GM23248 (cell line): Measurements from ENCODE around the gene GPHN.

Experiments
- EZH2 ChIP-seq: fragments of 200-600 bp; sonication (generic); IDR thresholded peaks from 2 replicates; pipeline ENCODE4 v1.6.1; 2018; ENCODE audit warnings: antibody characterized with exemption, mild to moderate bottlenecking; ENCODE audit not compliant: insufficient read depth, poor library complexity, severe bottlenecking
- EZH2phosphoT487 ChIP-seq: fragments of 200-600 bp; sonication (generic); IDR thresholded peaks from 2 replicates; pipeline ENCODE4 v1.6.1; 2018; ENCODE audit warnings: antibody characterized with exemption, moderate library complexity, mild to moderate bottlenecking, low read depth; ENCODE audit not compliant: insufficient read depth

DNA sequence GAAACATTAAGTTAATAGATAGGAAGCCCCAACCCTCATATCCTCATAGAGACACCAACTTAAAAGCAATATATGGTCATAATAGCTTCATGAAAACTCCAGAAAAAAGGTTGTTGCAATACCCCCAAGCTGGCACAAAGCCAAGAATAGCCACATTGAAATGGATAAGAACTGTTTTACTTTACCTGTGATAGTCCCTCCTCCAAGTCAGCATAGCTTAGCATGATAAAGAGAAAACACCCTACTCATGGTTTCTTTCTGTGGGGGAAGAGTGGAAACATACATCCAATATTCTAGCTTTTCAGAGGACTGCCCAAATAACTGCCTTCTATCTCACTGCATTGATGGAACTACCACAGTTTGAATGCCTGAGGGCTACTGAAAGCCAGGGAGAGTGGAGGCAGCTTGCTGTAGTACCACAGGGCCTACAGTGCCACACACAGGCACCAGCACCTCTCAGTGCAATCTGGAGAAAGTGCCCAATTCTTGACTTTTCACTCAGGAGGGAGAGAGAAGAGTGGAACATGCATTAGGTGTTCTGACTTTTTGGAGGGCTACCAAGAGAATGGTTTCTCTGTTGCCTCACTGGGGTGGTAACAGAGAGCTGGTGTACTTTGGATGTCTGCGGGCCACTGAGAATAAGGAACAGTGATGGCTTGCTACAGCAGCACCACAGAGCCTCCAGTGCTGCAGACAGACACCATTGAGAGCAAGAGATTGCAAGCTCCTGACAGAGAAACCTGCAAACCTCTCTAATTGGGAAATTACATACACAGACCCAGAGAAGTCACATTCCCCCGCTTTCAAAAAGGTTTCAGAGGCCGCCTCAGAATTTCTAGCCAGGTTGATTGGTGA is 524.2 kb downstream of the GPHN start:
- TF ChIP-seq EZH2phosphoT487 (no peak), EZH2 (no peak)
